Measurements from ENCODE around the gene NPTX1. TPM values are rescaled to one million over a fixed set of nuclear protein-coding genes. Genes with fewer than 3 reads are reported as not detected.

The NPTX1 gene
- polyA plus RNA-seq, 1 donor from 2014 or later = 0.56 TPM

GRCh38 chr17:80497726-80498241 is 21.4 kb upstream of the NPTX1 start:
- TF ChIP-seq EZH2 (IDR thresholded peaks at IDR 0.05; ENCODE audit: borderline replicate concordance, insufficient read depth, low read length, poor library complexity, severe bottlenecking) = no peak
- Histone ChIP-seq H2AFZ (ENCODE audit: low read depth, low read length) (no peak overlapping the region), H3K9ac (ENCODE audit: low read length) (no peak overlapping the region)

DNA sequence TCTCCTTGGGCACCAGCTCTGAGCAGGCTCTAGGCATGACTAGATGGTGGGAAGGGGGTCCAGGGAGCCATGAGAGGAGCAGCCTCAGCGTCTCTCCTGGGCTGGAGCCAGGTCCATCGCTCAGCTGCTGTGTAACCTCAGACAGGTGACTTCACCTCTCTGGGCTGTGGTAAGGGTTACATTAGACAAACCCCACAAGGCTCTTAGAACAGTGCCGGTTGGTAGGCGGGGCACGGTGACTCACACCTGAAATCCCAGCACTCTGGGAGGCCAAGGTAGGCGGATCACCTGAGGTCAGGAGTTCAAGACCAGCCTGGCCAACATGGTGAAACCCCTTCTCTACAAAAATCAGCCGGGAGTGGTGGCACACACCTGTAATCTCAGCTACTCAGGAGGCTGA is 18.1 kb upstream of the NPTX1 start:
- Histone ChIP-seq H3K4me3 (ENCODE audit: low read length) (no peak overlapping the region), H3K27ac (ENCODE audit: low read length) (no peak overlapping the region), H3K9ac (ENCODE audit: low read length) (no peak overlapping the region), H3K27me3 (ENCODE audit: insufficient read depth, low read depth, low read length) (no peaks in the 10 kb centered on the region), H4K20me1 (ENCODE audit: insufficient read depth) (no peaks in the 10 kb centered on the region), H3K4me2 (ENCODE audit: low read length) (no peak overlapping the region), H2AFZ (ENCODE audit: low read depth, low read length) (no peak overlapping the region), H3K9me3 (ENCODE audit: low read length) (no peaks in the 10 kb centered on the region), H3K9me2 (ENCODE audit: insufficient read depth, low read length) (no peaks in the 10 kb centered on the region), H3F3A (ENCODE audit: insufficient read depth, low read length, poor library complexity, severe bottlenecking) (no peaks in the 10 kb centered on the region), H3K36me3 (ENCODE audit: insufficient read depth, low read length) (no peaks in the 10 kb centered on the region), H3K79me2 (replicated peaks; ENCODE audit: insufficient read depth, low read length) (no peaks in the 10 kb centered on the region)
- no peak for TF ChIP-seq TAF1 (IDR thresholded peaks at IDR 0.05; ENCODE audit: low read depth)
- no peak for TF ChIP-seq EZH2 (IDR thresholded peaks at IDR 0.05; ENCODE audit: borderline replicate concordance, insufficient read depth, low read length, poor library complexity, severe bottlenecking)
- no peak for TF ChIP-seq POLR2AphosphoS5 (IDR thresholded peaks at IDR 0.05)
- TF ChIP-seq, protein P1, sequence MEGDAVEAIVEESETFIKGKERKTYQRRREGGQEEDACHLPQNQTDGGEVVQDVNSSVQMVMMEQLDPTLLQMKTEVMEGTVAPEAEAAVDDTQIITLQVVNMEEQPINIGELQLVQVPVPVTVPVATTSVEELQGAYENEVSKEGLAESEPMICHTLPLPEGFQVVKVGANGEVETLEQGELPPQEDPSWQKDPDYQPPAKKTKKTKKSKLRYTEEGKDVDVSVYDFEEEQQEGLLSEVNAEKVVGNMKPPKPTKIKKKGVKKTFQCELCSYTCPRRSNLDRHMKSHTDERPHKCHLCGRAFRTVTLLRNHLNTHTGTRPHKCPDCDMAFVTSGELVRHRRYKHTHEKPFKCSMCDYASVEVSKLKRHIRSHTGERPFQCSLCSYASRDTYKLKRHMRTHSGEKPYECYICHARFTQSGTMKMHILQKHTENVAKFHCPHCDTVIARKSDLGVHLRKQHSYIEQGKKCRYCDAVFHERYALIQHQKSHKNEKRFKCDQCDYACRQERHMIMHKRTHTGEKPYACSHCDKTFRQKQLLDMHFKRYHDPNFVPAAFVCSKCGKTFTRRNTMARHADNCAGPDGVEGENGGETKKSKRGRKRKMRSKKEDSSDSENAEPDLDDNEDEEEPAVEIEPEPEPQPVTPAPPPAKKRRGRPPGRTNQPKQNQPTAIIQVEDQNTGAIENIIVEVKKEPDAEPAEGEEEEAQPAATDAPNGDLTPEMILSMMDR (IDR thresholded peaks at IDR 0.05; ENCODE audit: poor library complexity, severe bottlenecking) = no peak
- no peak for TF ChIP-seq RAD21 (conservative IDR thresholded peaks at IDR 0.05)
- no peak for TF ChIP-seq EP300 (conservative IDR thresholded peaks at IDR 0.05; ENCODE audit: poor library complexity, severe bottlenecking)
- TF ChIP-seq SMC3 (conservative IDR thresholded peaks at IDR 0.05; ENCODE audit: poor library complexity) = no peak
- TF ChIP-seq MXI1 (conservative IDR thresholded peaks at IDR 0.05; ENCODE audit: poor library complexity, severe bottlenecking) = no peak
- TF ChIP-seq, protein P2, sequence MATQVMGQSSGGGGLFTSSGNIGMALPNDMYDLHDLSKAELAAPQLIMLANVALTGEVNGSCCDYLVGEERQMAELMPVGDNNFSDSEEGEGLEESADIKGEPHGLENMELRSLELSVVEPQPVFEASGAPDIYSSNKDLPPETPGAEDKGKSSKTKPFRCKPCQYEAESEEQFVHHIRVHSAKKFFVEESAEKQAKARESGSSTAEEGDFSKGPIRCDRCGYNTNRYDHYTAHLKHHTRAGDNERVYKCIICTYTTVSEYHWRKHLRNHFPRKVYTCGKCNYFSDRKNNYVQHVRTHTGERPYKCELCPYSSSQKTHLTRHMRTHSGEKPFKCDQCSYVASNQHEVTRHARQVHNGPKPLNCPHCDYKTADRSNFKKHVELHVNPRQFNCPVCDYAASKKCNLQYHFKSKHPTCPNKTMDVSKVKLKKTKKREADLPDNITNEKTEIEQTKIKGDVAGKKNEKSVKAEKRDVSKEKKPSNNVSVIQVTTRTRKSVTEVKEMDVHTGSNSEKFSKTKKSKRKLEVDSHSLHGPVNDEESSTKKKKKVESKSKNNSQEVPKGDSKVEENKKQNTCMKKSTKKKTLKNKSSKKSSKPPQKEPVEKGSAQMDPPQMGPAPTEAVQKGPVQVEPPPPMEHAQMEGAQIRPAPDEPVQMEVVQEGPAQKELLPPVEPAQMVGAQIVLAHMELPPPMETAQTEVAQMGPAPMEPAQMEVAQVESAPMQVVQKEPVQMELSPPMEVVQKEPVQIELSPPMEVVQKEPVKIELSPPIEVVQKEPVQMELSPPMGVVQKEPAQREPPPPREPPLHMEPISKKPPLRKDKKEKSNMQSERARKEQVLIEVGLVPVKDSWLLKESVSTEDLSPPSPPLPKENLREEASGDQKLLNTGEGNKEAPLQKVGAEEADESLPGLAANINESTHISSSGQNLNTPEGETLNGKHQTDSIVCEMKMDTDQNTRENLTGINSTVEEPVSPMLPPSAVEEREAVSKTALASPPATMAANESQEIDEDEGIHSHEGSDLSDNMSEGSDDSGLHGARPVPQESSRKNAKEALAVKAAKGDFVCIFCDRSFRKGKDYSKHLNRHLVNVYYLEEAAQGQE (IDR thresholded peaks at IDR 0.05; ENCODE audit: borderline replicate concordance) = no peak

More at GRCh38 chr17:80497726-80498241, 21.4 kb upstream of the NPTX1 start:
- H3K27ac ChIP-seq (ENCODE audit: low read length) = no peak overlapping the region
- H3K27me3 ChIP-seq (ENCODE audit: insufficient read depth, low read depth, low read length) = no peaks in the 10 kb centered on the region
- no peak overlapping the region for H3K4me3 ChIP-seq (ENCODE audit: low read length)
- no peaks in the 10 kb centered on the region for H3K36me3 ChIP-seq (ENCODE audit: insufficient read depth, low read length)
- H3K4me2 ChIP-seq (ENCODE audit: low read length) = no peak overlapping the region
- no peaks in the 10 kb centered on the region for H3K9me2 ChIP-seq (ENCODE audit: insufficient read depth, low read length)
- no peaks in the 10 kb centered on the region for H4K20me1 ChIP-seq (ENCODE audit: insufficient read depth)
- H3K79me2 ChIP-seq (replicated peaks; ENCODE audit: insufficient read depth, low read length) = no peaks in the 10 kb centered on the region
- no peaks in the 10 kb centered on the region for H3F3A ChIP-seq (ENCODE audit: insufficient read depth, low read length, poor library complexity, severe bottlenecking)
- H3K9me3 ChIP-seq (ENCODE audit: low read length) = no peaks in the 10 kb centered on the region

Measured in neural cell (in vitro differentiated cells).